K562 (cell line): ENCODE data around the gene CREB3L1. TPM values are rescaled to one million over a fixed set of nuclear protein-coding genes. Genes with fewer than 3 reads are reported as not detected.

Source experiments
- DACH1 ChIP-seq: fragments of 450-650 bp; IDR thresholded peaks from 2 replicates; pipeline ENCODE4 v1.6.1; 2018; ENCODE audit not compliant: partially characterized antibody
- EGR1 ChIP-seq: fragments of 450-650 bp; conservative IDR thresholded peaks from 2 replicates; pipeline ENCODE4 v1.6.1; 2017; ENCODE audit warnings: mild to moderate bottlenecking
- ETV5 ChIP-seq: sonication (generic); formaldehyde crosslinking; IDR thresholded peaks from 2 replicates; pipeline ENCODE4 v1.4.0; 2020; ENCODE audit warnings: low read depth, mild to moderate bottlenecking, missing genetic modification reagents
- FOXJ3 ChIP-seq: sonication (generic); formaldehyde crosslinking; IDR thresholded peaks from 2 replicates; pipeline ENCODE4 v1.4.0; 2020; ENCODE audit warnings: mild to moderate bottlenecking, missing genetic modification reagents
- HMG20A ChIP-seq: fragments of 450-650 bp; formaldehyde crosslinking; conservative IDR thresholded peaks from 2 replicates; pipeline ENCODE4 v1.4.0; 2020; ENCODE audit warnings: mild to moderate bottlenecking, mixed read lengths
- NRF1 ChIP-seq, 2 experiments: fragments of 450-650 bp; IDR thresholded peaks in 1 of 2; conservative IDR thresholded peaks in 1 of 2; 2 replicates each; pipeline ENCODE4 v1.6.1; 2014; ENCODE audit warnings: mild to moderate bottlenecking in 2 of 2
- RERE ChIP-seq: sonication (generic); formaldehyde crosslinking; IDR thresholded peaks from 2 replicates; pipeline ENCODE4 v1.8.0; 2023; ENCODE audit warnings: missing genetic modification reagents, mild to moderate bottlenecking, borderline replicate concordance
- SMAD3 ChIP-seq: fragments of 450-650 bp; formaldehyde crosslinking; conservative IDR thresholded peaks from 2 replicates; pipeline ENCODE4 v1.4.0; 2020; ENCODE audit warnings: mild to moderate bottlenecking
- SMAD4 ChIP-seq: fragments of 250-450 bp; sonication (Bioruptor Pico); conservative IDR thresholded peaks from 2 replicates; pipeline ENCODE4 v1.8.0; 2021; ENCODE audit warnings: inconsistent platforms, mild to moderate bottlenecking, moderate library complexity
- SMARCE1 ChIP-seq: fragments of 450-650 bp; IDR thresholded peaks from 2 replicates; pipeline ENCODE4 v1.7.1; 2016; ENCODE audit warnings: mild to moderate bottlenecking
- SP1 ChIP-seq: sonication (generic); formaldehyde crosslinking; IDR thresholded peaks from 2 replicates; pipeline ENCODE4 v1.8.1; 2022; ENCODE audit warnings: mild to moderate bottlenecking, missing genetic modification reagents
- ZC3H8 ChIP-seq: fragments of 450-650 bp; IDR thresholded peaks from 2 replicates; pipeline ENCODE4 v1.6.1; 2017
- ZNF507 ChIP-seq: conservative IDR thresholded peaks from 2 replicates; pipeline ENCODE4 v1.6.1; 2017; ENCODE audit warnings: missing genetic modification characterization, missing compliant biosample characterization
- ZNF79 ChIP-seq: fragments of 250-450 bp; sonication (Bioruptor Pico); IDR thresholded peaks from 2 replicates; pipeline ENCODE4 v1.4.0; 2020; ENCODE audit warnings: low read depth, mild to moderate bottlenecking, moderate library complexity
- polyA plus RNA-seq, 8 experiments: library from polyadenylated mRNA; depleted of rRNA in 4 of 8; stranded (reverse) in 5 of 8; unstranded in 3 of 8; fragments of >200 nt; fragmentation: Nextera tagmentation in 2 of 8; fragmentation: Illumina TruSeq in 1 of 8; extraction: Ambion mirVana in 2 of 8; extraction: Trizol in 1 of 8; gene quantifications; 2 replicates each; pipeline versions ENCODE4 v1.2.1 to v1.2.3, GENCODE V29; 2011 to 2014; ENCODE audit warnings: inconsistent platforms in 1 of 8, missing spikeins in 1 of 8
- total RNA-seq, 7 experiments: library from RNA; depleted of rRNA in 6 of 7; stranded (reverse); fragments of >200 nt in 6 of 7; fragmentation: Illumina TruSeq in 2 of 7; extraction: Trizol in 2 of 7; gene quantifications; 2 replicates each; pipeline versions ENCODE4 v1.2.1 to v1.2.3, GENCODE V29; 2011 to 2021; ENCODE audit warnings: low replicate concordance in 1 of 7
- TF ChIP-seq, protein P1 (sequence below): fragments of 250-450 bp; sonication (Bioruptor Pico); IDR thresholded peaks from 2 replicates; pipeline ENCODE4 v1.4.0; 2020; ENCODE audit warnings: mild to moderate bottlenecking, moderate library complexity, borderline replicate concordance
- TF ChIP-seq, protein P2 (sequence below), 2 experiments: fragments of 450-650 bp in 1 of 2; IDR thresholded peaks; 2 replicates each; pipeline ENCODE4 v1.6.1; 2011 to 2017; ENCODE audit warnings: low read depth in 2 of 2, antibody characterized with exemption in 1 of 2, borderline replicate concordance in 1 of 2, low read length in 1 of 2, mild to moderate bottlenecking in 1 of 2, mixed read lengths in 1 of 2; ENCODE audit not compliant: control insufficient read depth in 1 of 2

The CREB3L1 gene
- total and polyA plus RNA-seq, 9 of the 15 experiments (the other 6 are each of a cell fraction or from before 2014, with no cell fraction given), result 1.2 to 27.6 (median 3.7) TPM

DNA sequence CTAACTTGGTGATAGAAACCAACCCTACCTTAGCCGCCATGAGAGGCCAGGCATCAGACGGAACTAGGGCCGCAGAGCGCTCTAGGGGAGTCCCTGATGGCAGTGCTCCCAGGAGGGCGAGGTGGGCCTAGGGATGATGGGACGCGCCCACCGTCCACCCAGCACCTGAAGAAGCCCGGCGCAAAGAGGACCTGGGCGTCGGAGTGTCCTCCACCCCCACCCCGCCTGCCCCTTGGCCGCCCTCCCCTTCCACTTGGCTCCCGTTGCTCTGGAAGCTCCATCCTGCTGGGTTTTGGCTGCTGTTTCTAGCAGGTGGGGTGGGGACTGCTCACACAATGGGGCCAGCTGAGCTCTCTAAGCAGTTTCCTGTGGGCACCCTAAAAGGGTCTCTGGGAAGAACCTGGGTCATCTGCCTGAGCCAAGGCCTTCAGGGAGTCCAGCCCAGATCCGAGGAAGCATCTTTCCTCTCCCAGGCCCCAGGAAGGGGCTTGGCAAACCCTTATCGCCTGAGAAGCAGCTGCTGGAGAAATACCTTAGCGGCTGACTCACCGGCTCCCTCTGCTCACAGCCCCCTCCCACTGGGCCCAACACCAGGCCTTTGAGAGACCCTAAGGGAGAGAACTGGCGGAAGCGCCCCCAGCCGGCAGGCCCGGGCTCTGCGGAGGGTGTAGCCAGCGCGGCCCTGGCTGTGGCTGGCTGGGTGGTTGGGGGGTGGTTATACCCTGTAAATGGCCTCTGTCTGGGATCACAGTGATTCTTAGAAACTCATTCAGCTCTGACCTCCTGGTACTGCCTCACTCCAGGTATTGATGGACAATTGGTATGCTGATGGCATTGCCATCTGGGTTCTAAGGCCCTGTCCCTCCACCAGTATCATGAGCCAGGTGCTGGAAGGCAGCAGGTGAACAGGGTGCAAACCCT lies 19.3 kb downstream of the CREB3L1 start (continued):
- peak; percentile 83 for TF ChIP-seq ETV5
- no peak for TF ChIP-seq ZC3H8
- TF ChIP-seq ZNF507, result no peak
- TF ChIP-seq FOXJ3 (CRISPR knock-in tag), result no peak
- TF ChIP-seq SP1 (CRISPR knock-in tag), result peak; percentile 70
- peak; percentile 83 for TF ChIP-seq SMAD4 (CRISPR knock-in tag)
- peak; percentile 98 for TF ChIP-seq SMARCE1
- TF ChIP-seq HMG20A (CRISPR knock-in tag), result no peak
- no peak; the same call in 1 of the 2 replicates for TF ChIP-seq EGR1
- TF ChIP-seq DACH1, result peak; percentile 92
- no peak for TF ChIP-seq ZNF79
- TF ChIP-seq, protein P1, sequence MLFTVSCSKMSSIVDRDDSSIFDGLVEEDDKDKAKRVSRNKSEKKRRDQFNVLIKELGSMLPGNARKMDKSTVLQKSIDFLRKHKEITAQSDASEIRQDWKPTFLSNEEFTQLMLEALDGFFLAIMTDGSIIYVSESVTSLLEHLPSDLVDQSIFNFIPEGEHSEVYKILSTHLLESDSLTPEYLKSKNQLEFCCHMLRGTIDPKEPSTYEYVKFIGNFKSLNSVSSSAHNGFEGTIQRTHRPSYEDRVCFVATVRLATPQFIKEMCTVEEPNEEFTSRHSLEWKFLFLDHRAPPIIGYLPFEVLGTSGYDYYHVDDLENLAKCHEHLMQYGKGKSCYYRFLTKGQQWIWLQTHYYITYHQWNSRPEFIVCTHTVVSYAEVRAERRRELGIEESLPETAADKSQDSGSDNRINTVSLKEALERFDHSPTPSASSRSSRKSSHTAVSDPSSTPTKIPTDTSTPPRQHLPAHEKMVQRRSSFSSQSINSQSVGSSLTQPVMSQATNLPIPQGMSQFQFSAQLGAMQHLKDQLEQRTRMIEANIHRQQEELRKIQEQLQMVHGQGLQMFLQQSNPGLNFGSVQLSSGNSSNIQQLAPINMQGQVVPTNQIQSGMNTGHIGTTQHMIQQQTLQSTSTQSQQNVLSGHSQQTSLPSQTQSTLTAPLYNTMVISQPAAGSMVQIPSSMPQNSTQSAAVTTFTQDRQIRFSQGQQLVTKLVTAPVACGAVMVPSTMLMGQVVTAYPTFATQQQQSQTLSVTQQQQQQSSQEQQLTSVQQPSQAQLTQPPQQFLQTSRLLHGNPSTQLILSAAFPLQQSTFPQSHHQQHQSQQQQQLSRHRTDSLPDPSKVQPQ (CRISPR knock-in tag), result no peak
- TF ChIP-seq, protein P2, sequence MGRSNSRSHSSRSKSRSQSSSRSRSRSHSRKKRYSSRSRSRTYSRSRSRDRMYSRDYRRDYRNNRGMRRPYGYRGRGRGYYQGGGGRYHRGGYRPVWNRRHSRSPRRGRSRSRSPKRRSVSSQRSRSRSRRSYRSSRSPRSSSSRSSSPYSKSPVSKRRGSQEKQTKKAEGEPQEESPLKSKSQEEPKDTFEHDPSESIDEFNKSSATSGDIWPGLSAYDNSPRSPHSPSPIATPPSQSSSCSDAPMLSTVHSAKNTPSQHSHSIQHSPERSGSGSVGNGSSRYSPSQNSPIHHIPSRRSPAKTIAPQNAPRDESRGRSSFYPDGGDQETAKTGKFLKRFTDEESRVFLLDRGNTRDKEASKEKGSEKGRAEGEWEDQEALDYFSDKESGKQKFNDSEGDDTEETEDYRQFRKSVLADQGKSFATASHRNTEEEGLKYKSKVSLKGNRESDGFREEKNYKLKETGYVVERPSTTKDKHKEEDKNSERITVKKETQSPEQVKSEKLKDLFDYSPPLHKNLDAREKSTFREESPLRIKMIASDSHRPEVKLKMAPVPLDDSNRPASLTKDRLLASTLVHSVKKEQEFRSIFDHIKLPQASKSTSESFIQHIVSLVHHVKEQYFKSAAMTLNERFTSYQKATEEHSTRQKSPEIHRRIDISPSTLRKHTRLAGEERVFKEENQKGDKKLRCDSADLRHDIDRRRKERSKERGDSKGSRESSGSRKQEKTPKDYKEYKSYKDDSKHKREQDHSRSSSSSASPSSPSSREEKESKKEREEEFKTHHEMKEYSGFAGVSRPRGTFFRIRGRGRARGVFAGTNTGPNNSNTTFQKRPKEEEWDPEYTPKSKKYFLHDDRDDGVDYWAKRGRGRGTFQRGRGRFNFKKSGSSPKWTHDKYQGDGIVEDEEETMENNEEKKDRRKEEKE (IDR thresholded peaks at IDR 0.05; ENCODE audit: borderline replicate concordance in 1 of 2, control insufficient read depth in 1 of 2, low read depth in 2 of 2, low read length in 1 of 2), result no peak
- TF ChIP-seq NRF1 (conservative IDR thresholded peaks at IDR 0.05 in 1 of 2, IDR thresholded peaks at IDR 0.05 in 1 of 2), result 0 out of 4 replicates have a peak, but pooled peaks of 1 of the 2 experiments have one; percentile 12
- TF ChIP-seq SMAD3 (CRISPR knock-in tag), result no peak
- TF ChIP-seq RERE (CRISPR knock-in tag), result no peak
